K562 (cell line): Measurements from ENCODE around the gene ZNF628. TPM values are rescaled to one million over a fixed set of nuclear protein-coding genes. Genes with fewer than 3 reads are reported as not detected.
A peak's percentile ranks its signal among the peaks of the same experiment; 100 is the strongest.

Source experiments
- ATAC-seq: fragments of 200-7000 bp; cut with Tn5 transposase; 3 replicates; pipeline ENCODE4 v1.9.1; 2020; ENCODE audit warnings: moderate library complexity
- BruUV-seq: library from RNA; stranded (reverse); fragments of 400-500 nt; replicated peaks from 2 replicates; lab custom pipeline; 2021; lab: Mats Ljungman, UMichigan
- CTCF ChIA-PET: fragments of 300-600 bp; formaldehyde crosslinking; extraction: SDS; loops from one replicate; lab custom pipeline; 2021; ENCODE audit warnings: low intra/inter-chr PET ratio; lab: Yijun Ruan, JAX
- POLR2A ChIA-PET: fragments of 300-600, 350-650 bp; sonication (Branson Sonifier 250); formaldehyde crosslinking; extraction: SDS; loops from one replicate; lab custom pipeline; 2021; ENCODE audit warnings: antibody characterized with exemption, inconsistent platforms; lab: Yijun Ruan, JAX
- DNase-seq, 4 experiments: peaks; one replicate each; pipeline versions ENCODE4 v3.0.0 to v3.0.0-alpha.2; 2011 to 2018; ENCODE audit warnings: low spot score in 3 of 4, mixed read lengths in 3 of 4; ENCODE audit errors: extremely low read depth in 1 of 4
- FAIRE-seq: peaks from 2 replicates; lab custom pipeline; 2011; peaks lifted over from hg19 to GRCh38; lab: Jason Lieb, UNC
- H2AFZ ChIP-seq: 2 replicates; pipeline ENCODE4 v1.6.0; 2011; ENCODE audit warnings: low read depth, low read length, control low read depth, inconsistent platforms
- H3K27ac ChIP-seq: fragments of 200-600 bp; 3 replicates; pipeline ENCODE4 v1.8.0; 2011; ENCODE audit warnings: low read depth, mild to moderate bottlenecking, control low read depth, inconsistent platforms, low read length, moderate library complexity, mixed read lengths; ENCODE audit errors: extremely low read depth
- H3K27me3 ChIP-seq, 2 experiments: fragments of 300-600 bp in 1 of 2; 2 replicates in 1 of 2; 3 replicates in 1 of 2; pipeline versions ENCODE4 v1.6.0 to v1.8.0; 2011; ENCODE audit warnings: inconsistent platforms in 2 of 2, low read length in 2 of 2, mild to moderate bottlenecking in 1 of 2, mixed read lengths in 1 of 2, moderate library complexity in 1 of 2; ENCODE audit not compliant: control insufficient read depth in 2 of 2, insufficient read depth in 2 of 2
- H3K36me3 ChIP-seq: fragments of 300-600 bp; 3 replicates; pipeline ENCODE4 v1.8.0; 2011; ENCODE audit warnings: mild to moderate bottlenecking, low read length, inconsistent platforms; ENCODE audit not compliant: control insufficient read depth, insufficient read depth
- H3K4me1 ChIP-seq, 2 experiments: fragments of 200-600 bp in 1 of 2; replicated peaks in 1 of 2; 2 replicates in 1 of 2; 3 replicates in 1 of 2; pipeline versions ENCODE4 v1.5.1 to v1.8.0; 2011; ENCODE audit warnings: inconsistent platforms in 2 of 2, low read length in 2 of 2, mild to moderate bottlenecking in 1 of 2, mixed read lengths in 1 of 2, moderate library complexity in 1 of 2; ENCODE audit not compliant: control insufficient read depth in 2 of 2, insufficient read depth in 2 of 2
- H3K4me2 ChIP-seq: 2 replicates; pipeline ENCODE4 v1.6.1; 2011; ENCODE audit warnings: low read length, control low read depth, inconsistent platforms, mixed read lengths; ENCODE audit not compliant: insufficient read depth
- H3K4me3 ChIP-seq: fragments of 200-600 bp; sonication (generic), shearing (Covaris generic); 2 replicates; pipeline ENCODE4 v1.5.1; 2016; ENCODE audit warnings: control low read depth, inconsistent platforms
- H3K79me2 ChIP-seq: fragments of 200-600 bp; 3 replicates; pipeline ENCODE4 v1.8.0; 2011; ENCODE audit warnings: low read length, inconsistent platforms; ENCODE audit not compliant: control insufficient read depth, insufficient read depth
- H3K9ac ChIP-seq, 2 experiments: 2 replicates each; pipeline versions ENCODE4 v1.6.0 to v1.6.1; 2011; ENCODE audit warnings: low read depth in 2 of 2, low read length in 2 of 2, control low read depth in 1 of 2, inconsistent platforms in 1 of 2, mild to moderate bottlenecking in 1 of 2, mixed read lengths in 1 of 2; ENCODE audit not compliant: insufficient read depth in 1 of 2
- H3K9me1 ChIP-seq: one replicate; pipeline ENCODE4 v1.6.0; 2011; ENCODE audit warnings: inconsistent platforms, mild to moderate bottlenecking, low read length, moderate library complexity; ENCODE audit not compliant: control insufficient read depth, insufficient read depth
- H3K9me3 ChIP-seq: replicated peaks from 2 replicates; pipeline ENCODE4 v1.5.1; 2011; ENCODE audit warnings: low read depth, low read length, inconsistent platforms; ENCODE audit not compliant: control insufficient read depth, insufficient read depth
- H4K20me1 ChIP-seq: replicated peaks from 2 replicates; pipeline ENCODE4 v1.6.1; 2011; ENCODE audit warnings: low read length, inconsistent platforms, mixed read lengths; ENCODE audit not compliant: control insufficient read depth, insufficient read depth
- EP300 ChIP-seq: IDR thresholded peaks from 2 replicates; pipeline ENCODE4 v1.6.1; 2012; ENCODE audit warnings: low read length, improper control_type of control experiment
- ESRRA ChIP-seq: fragments of 450-650 bp; IDR thresholded peaks from 2 replicates; pipeline ENCODE4 v1.6.1; 2014; ENCODE audit warnings: low read depth, mild to moderate bottlenecking, moderate library complexity, borderline replicate concordance
- NFYB ChIP-seq: IDR thresholded peaks from 2 replicates; pipeline ENCODE4 v1.6.1; 2011; ENCODE audit warnings: mild to moderate bottlenecking, moderate library complexity; ENCODE audit not compliant: insufficient read length; ENCODE audit errors: extremely low read depth
- SOX6 ChIP-seq: fragments of 450-650 bp; IDR thresholded peaks from 2 replicates; pipeline ENCODE4 v1.6.1; 2014; ENCODE audit warnings: mild to moderate bottlenecking
- ZNF3 ChIP-seq: fragments of 250-450 bp; sonication (Bioruptor Pico); IDR thresholded peaks from 2 replicates; pipeline ENCODE4 v1.5.0; 2021; ENCODE audit warnings: mild to moderate bottlenecking, moderate library complexity
- ZNF766 ChIP-seq: fragments of 200-800 bp; sonication (Bioruptor generic); conservative IDR thresholded peaks from 2 replicates; pipeline ENCODE4 v1.6.1; 2016; ENCODE audit warnings: missing genetic modification characterization, missing compliant biosample characterization
- WGBS: fragments of 100-300 bp; shearing (Covaris generic); methylation state at CpG from one replicate; pipeline ENCODE4 v1.1.6; 2016; ENCODE audit warnings: low coverage, mixed read lengths; ENCODE audit not compliant: insufficient coverage; ENCODE audit errors: missing lambda C conversion rate; 5-methylcytosine and 5-hydroxymethylcytosine counted together
- in situ Hi-C: fragments of 300-500 bp; cut with MboI; formaldehyde crosslinking; loops from 4 replicates; pipeline ENCODE4 v1.15.0; 2018; ENCODE audit warnings: inconsistent platforms, mixed read lengths
- intact Hi-C: fragments of 100-400 bp; cut with micrococcal nuclease; formaldehyde crosslinking; loops from 2 replicates; pipeline ENCODE4 v1.14.2; 2022
- polyA plus RNA-seq, 8 experiments: library from polyadenylated mRNA; depleted of rRNA in 4 of 8; stranded (reverse) in 5 of 8; unstranded in 3 of 8; fragments of >200 nt; fragmentation: Nextera tagmentation in 2 of 8; fragmentation: Illumina TruSeq in 1 of 8; extraction: Ambion mirVana in 2 of 8; extraction: Trizol in 1 of 8; gene quantifications; 2 replicates each; pipeline versions ENCODE4 v1.2.1 to v1.2.3, GENCODE V29; 2011 to 2014; ENCODE audit warnings: inconsistent platforms in 1 of 8, missing spikeins in 1 of 8
- total RNA-seq, 7 experiments: library from RNA; depleted of rRNA in 6 of 7; stranded (reverse); fragments of >200 nt in 6 of 7; fragmentation: Illumina TruSeq in 2 of 7; extraction: Trizol in 2 of 7; gene quantifications; 2 replicates each; pipeline versions ENCODE4 v1.2.1 to v1.2.3, GENCODE V29; 2011 to 2021; ENCODE audit warnings: low replicate concordance in 1 of 7
- TF ChIP-seq, protein P1 (sequence below): sonication (generic); formaldehyde crosslinking; IDR thresholded peaks from 2 replicates; pipeline ENCODE4 v1.8.0; 2023; ENCODE audit warnings: mild to moderate bottlenecking, missing genetic modification reagents
- TF ChIP-seq, protein P2 (sequence below), 2 experiments: fragments of 450-650 bp in 1 of 2; IDR thresholded peaks; 2 replicates each; pipeline ENCODE4 v1.6.1; 2011 to 2017; ENCODE audit warnings: low read depth in 2 of 2, antibody characterized with exemption in 1 of 2, borderline replicate concordance in 1 of 2, low read length in 1 of 2, mild to moderate bottlenecking in 1 of 2, mixed read lengths in 1 of 2; ENCODE audit not compliant: control insufficient read depth in 1 of 2
- TF ChIP-seq, protein P3 (sequence below), 2 experiments: fragments of 250-450 bp in 1 of 2; fragments of 450-650 bp in 1 of 2; sonication (Bioruptor Pico) in 1 of 2; IDR thresholded peaks; 2 replicates each; pipeline versions ENCODE4 v1.6.1 to v1.8.0; 2016 to 2021; ENCODE audit warnings: mild to moderate bottlenecking in 2 of 2, moderate library complexity in 2 of 2, missing compliant biosample characterization in 1 of 2, missing genetic modification characterization in 1 of 2
- TF ChIP-seq, protein P4 (sequence below): sonication (generic); formaldehyde crosslinking; IDR thresholded peaks from 2 replicates; pipeline ENCODE4 v1.8.0; 2023; ENCODE audit warnings: mild to moderate bottlenecking, missing genetic modification reagents

ZNF628 gene
- total and polyA plus RNA-seq, 9 of the 15 experiments (the other 6 are each of a cell fraction or from before 2014, with no cell fraction given): 0.13 to 13.6 (median 2.2) TPM; not detected in 3

DNA sequence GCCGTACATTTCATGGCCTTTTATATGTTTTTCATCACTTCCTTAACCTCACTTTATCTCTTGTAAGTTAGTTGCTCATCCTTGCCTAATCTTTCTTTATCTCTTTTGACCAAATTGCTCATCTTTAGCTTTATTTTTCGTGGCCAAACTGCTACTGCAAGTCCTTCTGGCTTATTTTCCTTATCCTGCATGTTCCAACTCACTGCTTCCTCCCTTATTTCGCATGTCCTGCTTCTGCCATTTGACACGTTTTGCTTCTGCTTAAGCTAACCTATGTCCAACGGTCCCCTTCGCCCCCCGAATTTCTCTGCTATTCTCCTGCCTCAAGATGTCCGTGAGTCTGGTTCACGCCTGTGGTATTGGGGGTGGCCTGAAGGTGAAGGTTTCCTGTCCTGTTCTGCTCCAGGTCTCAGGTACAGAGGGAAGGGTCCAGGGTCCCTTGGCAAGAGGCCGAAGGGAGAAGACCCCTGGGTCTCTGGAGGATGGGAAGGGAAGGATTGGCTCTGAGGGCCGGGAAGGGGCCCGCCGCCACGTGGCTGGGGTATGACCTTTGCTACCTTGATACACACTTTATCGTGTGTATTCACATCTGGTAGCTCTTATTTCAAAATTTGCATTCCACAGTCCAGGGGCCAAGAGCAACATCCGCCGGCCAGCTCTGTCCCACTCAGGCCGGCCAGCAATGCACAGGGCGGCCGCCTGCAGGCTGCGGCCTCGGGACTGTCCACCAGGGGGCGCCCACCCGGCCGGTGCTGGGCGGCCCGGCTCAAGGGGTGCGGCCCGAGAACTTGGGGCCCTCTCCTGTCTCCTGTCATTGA, 9.0 kb upstream of the ZNF628 start:
- DNase-seq (peak; percentile 77 to 86 (median 83)), FAIRE-seq (peak; percentile 94), ATAC-seq (peak; percentile 97)
- Histone ChIP-seq H3K79me2 (no peaks in the 10 kb centered on the region), H2AFZ (peak overlapping the region; percentile 93), H3K9me1 (no peaks in the 10 kb centered on the region), H3K9ac (peak overlapping the region; percentile 64 to 78), H3K4me3 (no peak overlapping the region), H3K9me3 (no peaks in the 10 kb centered on the region), H3K4me1 (peaks cover 23 to 58% of the 10 kb centered on the region in 2 experiments; a peak in 4 of 5 replicates), H3K36me3 (no peaks in the 10 kb centered on the region), H3K27ac (peak overlapping the region; percentile 91), H3K27me3 (no peaks in the 10 kb centered on the region), H4K20me1 (no peaks in the 10 kb centered on the region), H3K4me2 (peak overlapping the region; percentile 82)
- intact Hi-C loops (loop anchor here (2.0 kb wide), 1 partner anchor 37 kb away; no protein-coding TSS in a partner anchor), in situ Hi-C loops (no loop called here)
- WGBS: 2% methylated on average over 25 of the region's 29 CpGs
- POLR2A ChIA-PET: interaction anchor here (0.5 to 2.3 kb wide), 12 partner anchors 9 to 429 kb away, joined by 3 to 26 read pairs (median 4); partner anchors contain the start of genes GP6, NAT14, UBE2S and ZNF628
- BruUV-seq: no TSS peak
- CTCF ChIA-PET: no interaction called here
- TF ChIP-seq, protein P1, sequence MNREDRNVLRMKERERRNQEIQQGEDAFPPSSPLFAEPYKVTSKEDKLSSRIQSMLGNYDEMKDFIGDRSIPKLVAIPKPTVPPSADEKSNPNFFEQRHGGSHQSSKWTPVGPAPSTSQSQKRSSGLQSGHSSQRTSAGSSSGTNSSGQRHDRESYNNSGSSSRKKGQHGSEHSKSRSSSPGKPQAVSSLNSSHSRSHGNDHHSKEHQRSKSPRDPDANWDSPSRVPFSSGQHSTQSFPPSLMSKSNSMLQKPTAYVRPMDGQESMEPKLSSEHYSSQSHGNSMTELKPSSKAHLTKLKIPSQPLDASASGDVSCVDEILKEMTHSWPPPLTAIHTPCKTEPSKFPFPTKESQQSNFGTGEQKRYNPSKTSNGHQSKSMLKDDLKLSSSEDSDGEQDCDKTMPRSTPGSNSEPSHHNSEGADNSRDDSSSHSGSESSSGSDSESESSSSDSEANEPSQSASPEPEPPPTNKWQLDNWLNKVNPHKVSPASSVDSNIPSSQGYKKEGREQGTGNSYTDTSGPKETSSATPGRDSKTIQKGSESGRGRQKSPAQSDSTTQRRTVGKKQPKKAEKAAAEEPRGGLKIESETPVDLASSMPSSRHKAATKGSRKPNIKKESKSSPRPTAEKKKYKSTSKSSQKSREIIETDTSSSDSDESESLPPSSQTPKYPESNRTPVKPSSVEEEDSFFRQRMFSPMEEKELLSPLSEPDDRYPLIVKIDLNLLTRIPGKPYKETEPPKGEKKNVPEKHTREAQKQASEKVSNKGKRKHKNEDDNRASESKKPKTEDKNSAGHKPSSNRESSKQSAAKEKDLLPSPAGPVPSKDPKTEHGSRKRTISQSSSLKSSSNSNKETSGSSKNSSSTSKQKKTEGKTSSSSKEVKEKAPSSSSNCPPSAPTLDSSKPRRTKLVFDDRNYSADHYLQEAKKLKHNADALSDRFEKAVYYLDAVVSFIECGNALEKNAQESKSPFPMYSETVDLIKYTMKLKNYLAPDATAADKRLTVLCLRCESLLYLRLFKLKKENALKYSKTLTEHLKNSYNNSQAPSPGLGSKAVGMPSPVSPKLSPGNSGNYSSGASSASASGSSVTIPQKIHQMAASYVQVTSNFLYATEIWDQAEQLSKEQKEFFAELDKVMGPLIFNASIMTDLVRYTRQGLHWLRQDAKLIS (CRISPR knock-in tag): no peak; the same call in 1 of the 2 replicates
- TF ChIP-seq NFYB: no peak
- peak; percentile 91 for TF ChIP-seq EP300
- peak; percentile 88 for TF ChIP-seq SOX6
- 0 out of 2 replicates have a peak, but pooled peaks have one; percentile 6 for TF ChIP-seq ZNF766 (CRISPR knock-in tag)
- TF ChIP-seq, protein P2, sequence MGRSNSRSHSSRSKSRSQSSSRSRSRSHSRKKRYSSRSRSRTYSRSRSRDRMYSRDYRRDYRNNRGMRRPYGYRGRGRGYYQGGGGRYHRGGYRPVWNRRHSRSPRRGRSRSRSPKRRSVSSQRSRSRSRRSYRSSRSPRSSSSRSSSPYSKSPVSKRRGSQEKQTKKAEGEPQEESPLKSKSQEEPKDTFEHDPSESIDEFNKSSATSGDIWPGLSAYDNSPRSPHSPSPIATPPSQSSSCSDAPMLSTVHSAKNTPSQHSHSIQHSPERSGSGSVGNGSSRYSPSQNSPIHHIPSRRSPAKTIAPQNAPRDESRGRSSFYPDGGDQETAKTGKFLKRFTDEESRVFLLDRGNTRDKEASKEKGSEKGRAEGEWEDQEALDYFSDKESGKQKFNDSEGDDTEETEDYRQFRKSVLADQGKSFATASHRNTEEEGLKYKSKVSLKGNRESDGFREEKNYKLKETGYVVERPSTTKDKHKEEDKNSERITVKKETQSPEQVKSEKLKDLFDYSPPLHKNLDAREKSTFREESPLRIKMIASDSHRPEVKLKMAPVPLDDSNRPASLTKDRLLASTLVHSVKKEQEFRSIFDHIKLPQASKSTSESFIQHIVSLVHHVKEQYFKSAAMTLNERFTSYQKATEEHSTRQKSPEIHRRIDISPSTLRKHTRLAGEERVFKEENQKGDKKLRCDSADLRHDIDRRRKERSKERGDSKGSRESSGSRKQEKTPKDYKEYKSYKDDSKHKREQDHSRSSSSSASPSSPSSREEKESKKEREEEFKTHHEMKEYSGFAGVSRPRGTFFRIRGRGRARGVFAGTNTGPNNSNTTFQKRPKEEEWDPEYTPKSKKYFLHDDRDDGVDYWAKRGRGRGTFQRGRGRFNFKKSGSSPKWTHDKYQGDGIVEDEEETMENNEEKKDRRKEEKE (IDR thresholded peaks at IDR 0.05; ENCODE audit: borderline replicate concordance in 1 of 2, control insufficient read depth in 1 of 2, low read depth in 2 of 2, low read length in 1 of 2): no peak
- TF ChIP-seq ESRRA: peak; percentile 42
- TF ChIP-seq ZNF3 (CRISPR knock-in tag): no peak
- TF ChIP-seq, protein P3, sequence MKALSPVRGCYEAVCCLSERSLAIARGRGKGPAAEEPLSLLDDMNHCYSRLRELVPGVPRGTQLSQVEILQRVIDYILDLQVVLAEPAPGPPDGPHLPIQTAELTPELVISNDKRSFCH (CRISPR knock-in tag; IDR thresholded peaks at IDR 0.05): no peak
- TF ChIP-seq, protein P3 (tag; IDR thresholded peaks at IDR 0.05): peak; percentile 88
- TF ChIP-seq, protein P4, sequence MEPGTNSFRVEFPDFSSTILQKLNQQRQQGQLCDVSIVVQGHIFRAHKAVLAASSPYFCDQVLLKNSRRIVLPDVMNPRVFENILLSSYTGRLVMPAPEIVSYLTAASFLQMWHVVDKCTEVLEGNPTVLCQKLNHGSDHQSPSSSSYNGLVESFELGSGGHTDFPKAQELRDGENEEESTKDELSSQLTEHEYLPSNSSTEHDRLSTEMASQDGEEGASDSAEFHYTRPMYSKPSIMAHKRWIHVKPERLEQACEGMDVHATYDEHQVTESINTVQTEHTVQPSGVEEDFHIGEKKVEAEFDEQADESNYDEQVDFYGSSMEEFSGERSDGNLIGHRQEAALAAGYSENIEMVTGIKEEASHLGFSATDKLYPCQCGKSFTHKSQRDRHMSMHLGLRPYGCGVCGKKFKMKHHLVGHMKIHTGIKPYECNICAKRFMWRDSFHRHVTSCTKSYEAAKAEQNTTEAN: peak; percentile 61
